Parathyroid adenoma (tissue), 2 donors: ENCODE results near the gene WSCD2.

ENCODE experiments used
- H2AFZ ChIP-seq: fragments of 300-600 bp; sonication (generic); one replicate; pipeline ENCODE4 v1.7.0; 2017; ENCODE audit warnings: antibody characterized with exemption, mild to moderate bottlenecking
- H3K27ac ChIP-seq: fragments of 300-600 bp; sonication (generic); one replicate; pipeline ENCODE4 v1.7.0; 2017
- H3K27me3 ChIP-seq: fragments of 300-600 bp; sonication (generic); one replicate; pipeline ENCODE4 v1.7.0; 2017; ENCODE audit warnings: low read length; ENCODE audit not compliant: control insufficient read depth, insufficient read depth
- H3K36me3 ChIP-seq: fragments of 300-600 bp; sonication (generic); one replicate; pipeline ENCODE4 v1.7.0; 2017; ENCODE audit warnings: low read length; ENCODE audit not compliant: control insufficient read depth, insufficient read depth
- H3K4me1 ChIP-seq: fragments of 300-600 bp; sonication (generic); one replicate; pipeline ENCODE4 v1.7.0; 2017; ENCODE audit warnings: control low read depth
- H3K4me2 ChIP-seq: fragments of 300-600 bp; sonication (generic); one replicate; pipeline ENCODE4 v1.7.0; 2017; ENCODE audit warnings: low read length
- H3K4me3 ChIP-seq: fragments of 300-600 bp; sonication (generic); one replicate; pipeline ENCODE4 v1.7.0; 2017; ENCODE audit warnings: low read depth, low read length
- H3K79me2 ChIP-seq: fragments of 300-600 bp; sonication (generic); one replicate; pipeline ENCODE4 v1.7.0; 2017; ENCODE audit warnings: control low read depth
- H3K9ac ChIP-seq: fragments of 300-600 bp; sonication (generic); one replicate; pipeline ENCODE4 v1.7.0; 2017; ENCODE audit warnings: mild to moderate bottlenecking
- H3K9me3 ChIP-seq: fragments of 300-600 bp; sonication (generic); one replicate; pipeline ENCODE4 v1.7.0; 2017; ENCODE audit warnings: low read length; ENCODE audit not compliant: control insufficient read depth
- TF ChIP-seq, protein P1 (sequence below): fragments of 300-600 bp; sonication (generic); IDR thresholded peaks from one replicate; pipeline ENCODE4 v1.7.0; 2017; ENCODE audit warnings: antibody characterized with exemption, mild to moderate bottlenecking
- donor health status: primary hyperparathyroidism.

The WSCD2 gene

DNA sequence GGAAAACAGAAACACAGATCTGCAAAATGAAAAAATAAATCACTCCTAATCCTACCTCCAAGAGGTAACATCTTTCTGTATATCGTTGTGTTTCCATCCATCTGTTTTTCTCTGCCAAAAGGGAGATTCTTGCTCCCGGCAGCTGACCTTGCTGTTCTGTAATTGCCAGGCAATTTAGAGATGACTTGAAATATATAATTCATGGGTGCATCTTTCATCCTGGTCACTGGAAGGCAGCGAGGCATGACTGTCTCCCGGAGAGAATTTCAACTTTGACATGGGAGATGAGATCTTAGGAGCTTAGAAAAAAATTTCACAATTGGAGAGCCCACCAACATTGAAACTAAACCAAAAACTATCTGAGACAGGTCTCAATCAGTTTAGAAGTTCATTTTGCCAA lies 53.0 kb downstream of the WSCD2 start:
- Histone ChIP-seq H3K4me2 (no peak overlapping the region), H3K36me3 (no peaks in the 10 kb centered on the region), H3K9ac (no peak overlapping the region), H3K9me3 (no peaks in the 10 kb centered on the region), H3K27me3 (no peaks in the 10 kb centered on the region), H2AFZ (peak overlapping the region; percentile 7), H3K4me1 (no peaks in the 10 kb centered on the region), H3K79me2 (no peaks in the 10 kb centered on the region), H3K27ac (no peak overlapping the region), H3K4me3 (no peak overlapping the region)
- TF ChIP-seq, protein P1, sequence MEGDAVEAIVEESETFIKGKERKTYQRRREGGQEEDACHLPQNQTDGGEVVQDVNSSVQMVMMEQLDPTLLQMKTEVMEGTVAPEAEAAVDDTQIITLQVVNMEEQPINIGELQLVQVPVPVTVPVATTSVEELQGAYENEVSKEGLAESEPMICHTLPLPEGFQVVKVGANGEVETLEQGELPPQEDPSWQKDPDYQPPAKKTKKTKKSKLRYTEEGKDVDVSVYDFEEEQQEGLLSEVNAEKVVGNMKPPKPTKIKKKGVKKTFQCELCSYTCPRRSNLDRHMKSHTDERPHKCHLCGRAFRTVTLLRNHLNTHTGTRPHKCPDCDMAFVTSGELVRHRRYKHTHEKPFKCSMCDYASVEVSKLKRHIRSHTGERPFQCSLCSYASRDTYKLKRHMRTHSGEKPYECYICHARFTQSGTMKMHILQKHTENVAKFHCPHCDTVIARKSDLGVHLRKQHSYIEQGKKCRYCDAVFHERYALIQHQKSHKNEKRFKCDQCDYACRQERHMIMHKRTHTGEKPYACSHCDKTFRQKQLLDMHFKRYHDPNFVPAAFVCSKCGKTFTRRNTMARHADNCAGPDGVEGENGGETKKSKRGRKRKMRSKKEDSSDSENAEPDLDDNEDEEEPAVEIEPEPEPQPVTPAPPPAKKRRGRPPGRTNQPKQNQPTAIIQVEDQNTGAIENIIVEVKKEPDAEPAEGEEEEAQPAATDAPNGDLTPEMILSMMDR: no peak

DNA sequence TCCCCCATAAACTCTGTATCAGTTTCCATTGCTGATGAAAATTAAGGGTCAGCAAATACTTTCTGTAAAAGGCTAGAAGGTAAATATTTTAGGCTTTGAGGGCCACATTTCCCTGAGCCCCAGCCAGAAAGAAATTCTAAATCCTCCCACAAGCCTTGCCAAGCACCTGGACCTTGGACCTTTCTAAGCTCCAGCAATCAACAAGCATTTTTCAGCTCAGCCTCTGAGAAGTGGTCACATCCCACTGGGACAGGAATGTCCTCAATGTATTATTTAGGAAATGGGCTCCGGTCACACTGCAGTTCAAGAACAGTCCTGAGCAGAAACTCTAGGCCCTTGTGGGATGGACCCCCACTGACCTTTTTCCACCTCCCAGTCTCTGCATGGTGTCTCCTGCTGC lies 55.9 kb downstream of the WSCD2 start:
- Histone ChIP-seq H3K9me3 (no peaks in the 10 kb centered on the region), H2AFZ (no peak overlapping the region), H3K9ac (no peak overlapping the region), H3K4me2 (no peak overlapping the region), H3K36me3 (no peaks in the 10 kb centered on the region), H3K4me1 (no peaks in the 10 kb centered on the region), H3K27ac (no peak overlapping the region), H3K79me2 (no peaks in the 10 kb centered on the region), H3K27me3 (no peaks in the 10 kb centered on the region), H3K4me3 (no peak overlapping the region)
- TF ChIP-seq, protein P1: no peak

DNA sequence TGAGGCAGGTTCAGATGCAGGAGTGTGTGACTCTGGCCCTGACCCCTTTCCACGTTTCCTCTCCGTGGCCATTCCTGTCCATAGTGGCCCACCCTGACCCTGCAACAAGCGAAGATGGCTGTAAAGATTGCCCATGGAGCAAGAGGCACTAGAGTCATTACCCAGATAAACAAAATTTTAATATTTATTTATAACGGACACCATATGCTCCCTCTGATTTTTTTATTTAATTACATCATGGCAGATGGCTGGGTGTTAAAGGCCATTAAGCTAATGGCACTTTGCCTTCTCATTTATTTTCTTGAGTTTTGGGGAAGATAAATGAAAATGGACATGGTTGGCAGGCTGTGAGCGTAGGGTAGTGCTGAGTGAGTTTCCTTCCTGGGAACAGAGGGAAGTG lies 58.7 kb downstream of the WSCD2 start:
- H2AFZ ChIP-seq: no peak overlapping the region
- H3K4me1 ChIP-seq: peaks cover 17% of the 10 kb centered on the region
- H3K27me3 ChIP-seq: no peaks in the 10 kb centered on the region
- H3K27ac ChIP-seq: no peak overlapping the region
- no peaks in the 10 kb centered on the region for H3K36me3 ChIP-seq
- H3K4me2 ChIP-seq: no peak overlapping the region
- no peaks in the 10 kb centered on the region for H3K79me2 ChIP-seq
- H3K9me3 ChIP-seq: no peaks in the 10 kb centered on the region
- H3K4me3 ChIP-seq: no peak overlapping the region
- no peak overlapping the region for H3K9ac ChIP-seq
- TF ChIP-seq, protein P1: no peak

- Histone ChIP-seq H3K9me3 (no peaks in the 10 kb centered on the region), H3K4me1 (peaks cover 17% of the 10 kb centered on the region), H3K79me2 (no peaks in the 10 kb centered on the region), H3K4me3 (no peak overlapping the region), H2AFZ (peak overlapping the region; percentile 27), H3K27me3 (no peaks in the 10 kb centered on the region), H3K9ac (no peak overlapping the region), H3K4me2 (no peak overlapping the region), H3K36me3 (no peaks in the 10 kb centered on the region), H3K27ac (no peak overlapping the region)
- TF ChIP-seq, protein P1: peak; percentile 10
Measured at GRCh38 chr12:108190529-108190928, 61.4 kb downstream of the WSCD2 start.

DNA sequence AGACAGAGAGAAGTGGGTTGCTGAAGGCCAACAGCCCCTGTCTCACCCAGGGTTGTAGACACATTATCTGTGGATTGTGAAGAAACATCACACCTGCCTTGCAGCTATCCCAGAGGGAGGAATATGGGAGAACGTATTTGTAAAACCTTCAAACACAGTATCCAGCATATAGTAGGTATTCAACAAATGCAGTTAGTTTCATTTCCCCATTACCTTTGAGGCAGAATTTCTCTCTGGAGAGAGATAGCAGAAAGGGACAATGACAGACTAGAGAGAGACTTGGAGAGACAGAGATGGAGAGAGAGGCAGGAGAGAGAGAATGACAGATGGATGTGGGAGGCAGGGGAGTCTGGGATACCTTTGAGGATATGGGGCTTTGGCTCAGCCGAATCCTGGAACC lies 62.0 kb downstream of the WSCD2 start:
- Histone ChIP-seq H3K79me2 (no peaks in the 10 kb centered on the region), H3K4me2 (no peak overlapping the region), H3K9ac (no peak overlapping the region), H2AFZ (peak overlapping the region; percentile 15), H3K27me3 (no peaks in the 10 kb centered on the region), H3K36me3 (no peaks in the 10 kb centered on the region), H3K27ac (no peak overlapping the region), H3K9me3 (no peaks in the 10 kb centered on the region), H3K4me3 (no peak overlapping the region), H3K4me1 (peaks cover 17% of the 10 kb centered on the region)
- TF ChIP-seq, protein P1: no peak
